ENCODE measurements around the gene SEC23B.

The SEC23B gene

GRCh38 chr20:18527836-18528235 lies 20.1 kb downstream of the SEC23B start:
- Histone ChIP-seq H3K9me3 (no peaks in the 10 kb centered on the region), H3K27me3 (no peaks in the 10 kb centered on the region), H3K27ac (no peak overlapping the region), H3K4me1 (ENCODE audit: control insufficient read depth in 1 of 2, insufficient read depth in 1 of 2, low read depth in 1 of 2, low read length in 1 of 2) (no peaks in the 10 kb centered on the region), H3K36me3 (peaks cover 90% of the 10 kb centered on the region), H3K4me3 (ENCODE audit: low read depth in 1 of 2, low read length in 1 of 2) (no peak overlapping the region)
- TF ChIP-seq, protein P1, sequence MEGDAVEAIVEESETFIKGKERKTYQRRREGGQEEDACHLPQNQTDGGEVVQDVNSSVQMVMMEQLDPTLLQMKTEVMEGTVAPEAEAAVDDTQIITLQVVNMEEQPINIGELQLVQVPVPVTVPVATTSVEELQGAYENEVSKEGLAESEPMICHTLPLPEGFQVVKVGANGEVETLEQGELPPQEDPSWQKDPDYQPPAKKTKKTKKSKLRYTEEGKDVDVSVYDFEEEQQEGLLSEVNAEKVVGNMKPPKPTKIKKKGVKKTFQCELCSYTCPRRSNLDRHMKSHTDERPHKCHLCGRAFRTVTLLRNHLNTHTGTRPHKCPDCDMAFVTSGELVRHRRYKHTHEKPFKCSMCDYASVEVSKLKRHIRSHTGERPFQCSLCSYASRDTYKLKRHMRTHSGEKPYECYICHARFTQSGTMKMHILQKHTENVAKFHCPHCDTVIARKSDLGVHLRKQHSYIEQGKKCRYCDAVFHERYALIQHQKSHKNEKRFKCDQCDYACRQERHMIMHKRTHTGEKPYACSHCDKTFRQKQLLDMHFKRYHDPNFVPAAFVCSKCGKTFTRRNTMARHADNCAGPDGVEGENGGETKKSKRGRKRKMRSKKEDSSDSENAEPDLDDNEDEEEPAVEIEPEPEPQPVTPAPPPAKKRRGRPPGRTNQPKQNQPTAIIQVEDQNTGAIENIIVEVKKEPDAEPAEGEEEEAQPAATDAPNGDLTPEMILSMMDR (IDR thresholded peaks at IDR 0.05): no peak

- H3K27ac ChIP-seq: no peak overlapping the region
- H3K36me3 ChIP-seq: peaks cover 99% of the 10 kb centered on the region
- TF ChIP-seq, protein P1 (IDR thresholded peaks at IDR 0.05): no peak
- no peaks in the 10 kb centered on the region for H3K27me3 ChIP-seq
- H3K9me3 ChIP-seq: no peaks in the 10 kb centered on the region
- H3K4me1 ChIP-seq (ENCODE audit: control insufficient read depth in 1 of 2, insufficient read depth in 1 of 2, low read depth in 1 of 2, low read length in 1 of 2): no peaks in the 10 kb centered on the region
- no peak overlapping the region for H3K4me3 ChIP-seq (ENCODE audit: low read depth in 1 of 2, low read length in 1 of 2)
These were observed 21.3 kb downstream of the SEC23B start for GRCh38 chr20:18529041-18529440.

DNA sequence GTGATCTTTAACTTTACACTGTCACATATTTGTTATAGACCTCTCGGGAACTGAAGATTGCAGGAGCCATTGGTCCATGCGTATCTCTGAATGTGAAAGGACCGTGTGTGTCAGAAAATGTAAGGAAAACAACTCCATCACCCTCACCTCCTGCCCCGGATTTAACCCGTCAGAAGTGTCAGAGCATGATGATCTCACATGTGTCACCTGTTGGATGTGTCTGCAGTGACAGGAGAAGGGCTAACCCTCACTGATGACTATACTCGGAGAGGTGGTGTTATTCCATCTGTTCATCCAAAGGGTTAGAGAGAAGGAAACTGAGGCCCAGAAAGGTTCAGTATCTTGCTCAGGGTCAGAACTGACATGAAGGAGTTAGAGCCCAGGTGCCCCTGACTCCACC lies 24.9 kb downstream of the SEC23B start:
- H3K4me3 ChIP-seq (ENCODE audit: low read depth in 1 of 2, low read length in 1 of 2): no peak overlapping the region
- H3K27me3 ChIP-seq: no peaks in the 10 kb centered on the region
- H3K36me3 ChIP-seq: peaks cover 92% of the 10 kb centered on the region
- H3K4me1 ChIP-seq (ENCODE audit: control insufficient read depth in 1 of 2, insufficient read depth in 1 of 2, low read depth in 1 of 2, low read length in 1 of 2): no peaks in the 10 kb centered on the region
- H3K9me3 ChIP-seq: no peaks in the 10 kb centered on the region
- no peak overlapping the region for H3K27ac ChIP-seq
- TF ChIP-seq, protein P1 (IDR thresholded peaks at IDR 0.05): no peak

DNA sequence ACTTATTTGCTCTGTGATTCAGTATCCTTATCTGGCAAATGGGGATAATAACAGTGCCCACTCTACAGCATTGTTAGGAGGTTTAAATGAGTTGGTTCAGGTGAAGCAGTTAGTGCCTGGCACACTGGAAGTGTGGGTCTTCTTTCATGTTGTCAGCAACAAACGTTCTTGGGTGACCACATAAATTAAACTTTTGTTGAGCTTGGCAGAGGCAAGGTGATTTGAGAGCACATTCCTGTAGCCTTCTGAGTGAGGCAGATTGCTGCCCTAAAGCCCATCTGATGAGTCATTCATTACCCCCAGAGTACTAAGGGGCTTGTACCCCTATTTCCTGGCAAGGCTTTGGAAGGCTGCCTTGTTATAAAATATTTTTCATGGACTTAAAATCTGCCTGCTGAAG lies 25.8 kb downstream of the SEC23B start:
- H3K36me3 ChIP-seq: peaks cover 85% of the 10 kb centered on the region

GRCh38 chr20:18533978-18534644 lies 26.4 kb downstream of the SEC23B start:
- Histone ChIP-seq H3K36me3 (peaks cover 82% of the 10 kb centered on the region), H3K4me3 (ENCODE audit: low read depth in 1 of 2, low read length in 1 of 2) (no peak overlapping the region), H3K4me1 (ENCODE audit: control insufficient read depth in 1 of 2, insufficient read depth in 1 of 2, low read depth in 1 of 2, low read length in 1 of 2) (no peaks in the 10 kb centered on the region), H3K9me3 (no peaks in the 10 kb centered on the region), H3K27ac (no peak overlapping the region), H3K27me3 (no peaks in the 10 kb centered on the region)
- TF ChIP-seq, protein P1 (IDR thresholded peaks at IDR 0.05): no peak

More for the DNA sequence above, 25.8 kb downstream of the SEC23B start:
- TF ChIP-seq, protein P1 (IDR thresholded peaks at IDR 0.05): no peak
- no peaks in the 10 kb centered on the region for H3K27me3 ChIP-seq
- H3K4me1 ChIP-seq (ENCODE audit: control insufficient read depth in 1 of 2, insufficient read depth in 1 of 2, low read depth in 1 of 2, low read length in 1 of 2): no peaks in the 10 kb centered on the region
- H3K4me3 ChIP-seq (ENCODE audit: low read depth in 1 of 2, low read length in 1 of 2): no peak overlapping the region
- no peak overlapping the region for H3K27ac ChIP-seq
- H3K9me3 ChIP-seq: no peaks in the 10 kb centered on the region
